Measurements from ENCODE around the gene RAB8A.

DNA sequence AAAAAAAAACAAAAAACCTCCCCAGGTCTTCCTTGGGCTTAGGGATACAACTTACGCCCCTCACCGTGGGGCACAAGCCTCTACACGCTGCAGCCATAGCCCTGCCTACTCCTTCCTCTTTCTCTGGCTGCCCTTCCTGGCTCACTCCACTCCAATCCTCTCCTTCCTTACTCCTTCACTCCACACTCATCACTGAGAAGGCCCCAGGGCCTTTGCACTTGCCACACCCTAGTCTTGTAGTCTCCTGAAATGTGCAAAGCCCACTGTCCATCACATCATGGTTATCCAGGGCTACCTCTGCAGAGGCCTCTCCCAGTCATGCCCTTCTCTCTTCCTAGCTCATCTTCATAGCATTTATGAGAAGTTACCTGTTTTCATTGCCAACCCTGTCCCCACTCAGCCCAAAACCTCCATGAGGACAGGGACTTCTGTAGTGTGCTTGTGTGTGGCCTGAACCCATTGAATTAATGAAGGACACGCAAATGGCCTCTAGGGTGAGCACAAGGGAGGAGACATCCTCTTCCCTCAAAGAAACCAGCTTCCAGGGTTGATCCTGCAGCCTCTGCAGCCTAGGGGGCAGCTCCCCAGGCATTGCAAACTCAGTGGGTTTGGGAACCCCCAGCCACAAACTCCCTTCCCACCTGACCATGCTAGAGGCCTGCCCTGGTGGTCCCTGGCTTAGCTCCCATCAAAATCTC, 23.9 kb downstream of the RAB8A start:
- no peak for TF ChIP-seq SP1 (IDR thresholded peaks at IDR 0.05)
- no peak for TF ChIP-seq NFRKB (IDR thresholded peaks at IDR 0.05)
- no peak for TF ChIP-seq CTBP1 (IDR thresholded peaks at IDR 0.05; ENCODE audit: borderline replicate concordance)
- no peak for TF ChIP-seq ZNF384 (IDR thresholded peaks at IDR 0.05)
- no peak for TF ChIP-seq ARNT (IDR thresholded peaks at IDR 0.05)
- TF ChIP-seq FOXA1 (IDR thresholded peaks at IDR 0.05) = no peak
- TF ChIP-seq FOXK2 (IDR thresholded peaks at IDR 0.05) = no peak
- no peak for TF ChIP-seq BHLHE40 (IDR thresholded peaks at IDR 0.05; ENCODE audit: borderline replicate concordance)
- no peak for TF ChIP-seq FOXM1 (IDR thresholded peaks at IDR 0.05; ENCODE audit: borderline replicate concordance)

All from HEK293T (cell line).